Panc1 (cell line): ENCODE data around the gene CCNB1IP1. TPM values are rescaled to one million over a fixed set of nuclear protein-coding genes. Genes with fewer than 3 reads are reported as not detected.

Experiments used
- ATAC-seq: fragments of 200-7000 bp; cut with Tn5 transposase; 2 replicates; pipeline ENCODE4 v1.9.1; 2020; ENCODE audit warnings: mild to moderate bottlenecking, moderate library complexity
- BruUV-seq: library from RNA; stranded (reverse); fragments of 400-500 nt; replicated peaks from 2 replicates; lab custom pipeline; 2021; lab: Mats Ljungman, UMichigan
- CTCF ChIA-PET: fragments of 300-600 bp; sonication (Branson Sonifier 250); formaldehyde crosslinking; loops from one replicate; lab custom pipeline; 2022; ENCODE audit warnings: antibody characterized with exemption; lab: Charles Lee
- POLR2A ChIA-PET: fragments of 300-600 bp; sonication (Branson Sonifier 250); formaldehyde crosslinking; loops from one replicate; lab custom pipeline; 2022; ENCODE audit warnings: antibody characterized with exemption; lab: Charles Lee
- DNase-seq: peaks from one replicate; pipeline ENCODE4 v3.0.0-alpha.2; 2010; ENCODE audit warnings: low read depth, low spot score
- H3K27ac ChIP-seq: 2 replicates; pipeline ENCODE4 v1.5.1; 2011; ENCODE audit warnings: mild to moderate bottlenecking, low read length, inconsistent platforms
- H3K27me3 ChIP-seq: fragments of 200-500 bp; sonication (Bioruptor generic); 2 replicates; pipeline ENCODE4 v1.6.0; 2014; ENCODE audit warnings: low read length, inconsistent platforms; ENCODE audit not compliant: control insufficient read depth, insufficient read depth
- H3K36me3 ChIP-seq: fragments of 200-500 bp; sonication (Bioruptor generic); 2 replicates; pipeline ENCODE4 v1.5.1; 2014; ENCODE audit warnings: inconsistent platforms, mild to moderate bottlenecking, low read length, moderate library complexity; ENCODE audit not compliant: control insufficient read depth, insufficient read depth
- H3K4me1 ChIP-seq: 2 replicates; pipeline ENCODE4 v1.5.1; 2011; ENCODE audit warnings: inconsistent platforms, mild to moderate bottlenecking, low read length, moderate library complexity; ENCODE audit not compliant: control insufficient read depth, insufficient read depth
- H3K4me3 ChIP-seq, 2 experiments: 2 replicates each; pipeline ENCODE4 v1.5.1; 2011 to 2012; ENCODE audit warnings: low read depth in 2 of 2, low read length in 2 of 2, mild to moderate bottlenecking in 2 of 2, inconsistent platforms in 1 of 2, moderate library complexity in 1 of 2
- H3K9me3 ChIP-seq: fragments of 200-500 bp; sonication (Bioruptor generic); 2 replicates; pipeline ENCODE4 v1.5.1; 2014; ENCODE audit warnings: low read depth, mild to moderate bottlenecking, inconsistent platforms, low read length, moderate library complexity; ENCODE audit not compliant: control insufficient read depth, insufficient read depth
- CTCF ChIP-seq: fragments of 450-650 bp; IDR thresholded peaks from 2 replicates; pipeline ENCODE4 v1.5.1; 2017; ENCODE audit warnings: mild to moderate bottlenecking
- POLR2AphosphoS5 ChIP-seq: IDR thresholded peaks from 2 replicates; pipeline ENCODE4 v1.6.1; 2012; ENCODE audit warnings: mild to moderate bottlenecking, low read depth, low read length, moderate library complexity
- REST ChIP-seq, 2 experiments: IDR thresholded peaks; 2 replicates each; pipeline ENCODE4 v1.6.1; 2011 to 2012; ENCODE audit warnings: low read depth in 2 of 2, control low read depth in 1 of 2, low read length in 1 of 2, mild to moderate bottlenecking in 1 of 2, moderate library complexity in 1 of 2; ENCODE audit not compliant: insufficient read depth in 1 of 2
- SIN3A ChIP-seq: IDR thresholded peaks from 2 replicates; pipeline ENCODE4 v1.6.1; 2012; ENCODE audit warnings: low read depth, mild to moderate bottlenecking, low read length, moderate library complexity, borderline replicate concordance; ENCODE audit not compliant: insufficient read depth
- TCF7L2 ChIP-seq: IDR thresholded peaks from 2 replicates; pipeline ENCODE4 v1.6.1; 2011; ENCODE audit warnings: mild to moderate bottlenecking, low read depth, low read length, inconsistent platforms
- in situ Hi-C: cut with HindIII; loops from 2 replicates; pipeline ENCODE4 v1.10.0; 2016; ENCODE audit warnings: low sequenced_read_pairs, low pct_unique_long_range_greater_than_20kb
- intact Hi-C: fragments of 100-400 bp; cut with micrococcal nuclease; formaldehyde crosslinking; loops from one replicate; pipeline ENCODE4 v1.10.0; 2022; ENCODE audit not compliant: unreplicated experiment
- total RNA-seq: library from RNA; stranded (reverse); gene quantifications from one replicate; pipeline ENCODE4 v1.2.1, GENCODE V29; 2021; ENCODE audit not compliant: unreplicated experiment

Gene CCNB1IP1
- total RNA-seq, 1 experiment from 2014 or later = 20.3 TPM

- DNase-seq = no peak
- TF ChIP-seq SIN3A (no peak), TCF7L2 (no peak), CTCF (no peak), POLR2AphosphoS5 (no peak), REST (IDR thresholded peaks at IDR 0.05; ENCODE audit: insufficient read depth in 1 of 2, low read depth in 2 of 2, low read length in 1 of 2) (no peak)
- no peaks in the 10 kb centered on the region; the same call in 1 of the 2 replicates for H3K36me3 ChIP-seq
- ATAC-seq = no peak
- H3K4me1 ChIP-seq = no peaks in the 10 kb centered on the region
- ChIA-PET CTCF (no interaction called here), POLR2A (no interaction called here)
- H3K9me3 ChIP-seq = no peaks in the 10 kb centered on the region
- H3K27me3 ChIP-seq = no peaks in the 10 kb centered on the region
- no peak overlapping the region for H3K27ac ChIP-seq
- intact Hi-C loops (no loop called here), in situ Hi-C loops (no loop called here)
- H3K4me3 ChIP-seq = no peak overlapping the region
- BruUV-seq = no TSS peak
These were observed 17.2 kb upstream of the CCNB1IP1 start for GRCh38 chr14:20350282-20350681.

GRCh38 chr14:20347747-20348146 lies 14.7 kb upstream of the CCNB1IP1 start:
- in situ Hi-C loops = no loop called here
- Histone ChIP-seq H3K4me1 (peaks cover 3% of the 10 kb centered on the region; the same call in 1 of the 2 replicates), H3K27ac (no peak overlapping the region), H3K4me3 (no peak overlapping the region), H3K36me3 (peaks cover 4% of the 10 kb centered on the region; the same call in 1 of the 2 replicates), H3K9me3 (no peaks in the 10 kb centered on the region), H3K27me3 (no peaks in the 10 kb centered on the region)
- no peak for ATAC-seq
- BruUV-seq = no TSS peak
- TF ChIP-seq TCF7L2 = no peak
- no peak for TF ChIP-seq REST (IDR thresholded peaks at IDR 0.05; ENCODE audit: insufficient read depth in 1 of 2, low read depth in 2 of 2, low read length in 1 of 2)
- no peak for TF ChIP-seq POLR2AphosphoS5
- no peak for TF ChIP-seq SIN3A
- TF ChIP-seq CTCF = no peak
- no peak for DNase-seq
- ChIA-PET POLR2A (no interaction called here), CTCF (no interaction called here)
- intact Hi-C loops = no loop called here
